Activated CD4-positive, CD25-positive, alpha-beta regulatory T cell treated with anti-CD3 and anti-CD28 coated beads, Interleukin-2, amount 50 U/mL, for 16 hours (primary cell): Measurements from ENCODE around the gene BAG2.
A peak's percentile ranks its signal among the peaks of the same experiment; 100 is the strongest.

Experiments
- DNase-seq: peaks from one replicate; pipeline ENCODE4 v3.0.0-alpha.2; 2020; ENCODE audit warnings: low read depth, low spot score

Gene BAG2

GRCh38 chr6:57172136-57173055 is at the start of gene BAG2:
TSS of gene BAG2 (plus strand) at chr6:57172326. CDS start at chr6:57172698, 372 bp downstream.
- DNase-seq: peak; percentile 72

- DNase-seq: no peak
These were observed 49.0 kb upstream of the BAG2 start for GRCh38 chr6:57123111-57123510.

- DNase-seq: no peak
These were observed 44.4 kb upstream of the BAG2 start for GRCh38 chr6:57127763-57128162.

- DNase-seq: no peak
These were observed 41.4 kb upstream of the BAG2 start for GRCh38 chr6:57130661-57131177.

- no peak for DNase-seq
These were observed 37.2 kb upstream of the BAG2 start for GRCh38 chr6:57134954-57135353.

- no peak for DNase-seq
These were observed 36.2 kb upstream of the BAG2 start for GRCh38 chr6:57135885-57136284.

- no peak for DNase-seq
These were observed 34.8 kb upstream of the BAG2 start for GRCh38 chr6:57137350-57137749.

- DNase-seq: no peak
These were observed 34.1 kb upstream of the BAG2 start for GRCh38 chr6:57138026-57138425.

- no peak for DNase-seq
These were observed 30.5 kb upstream of the BAG2 start for GRCh38 chr6:57141451-57142177.

- DNase-seq: no peak
These were observed 30.0 kb upstream of the BAG2 start for GRCh38 chr6:57142178-57142525.

GRCh38 chr6:57143690-57144089 is 28.4 kb upstream of the BAG2 start:
- DNase-seq: no peak

- no peak for DNase-seq
These were observed 24.7 kb upstream of the BAG2 start for GRCh38 chr6:57147401-57147800.

GRCh38 chr6:57147955-57148858 is 23.9 kb upstream of the BAG2 start:
- DNase-seq: no peak

- DNase-seq: no peak
These were observed 13.5 kb upstream of the BAG2 start for GRCh38 chr6:57158658-57159057.

GRCh38 chr6:57159127-57159526 is 13.0 kb upstream of the BAG2 start:
- no peak for DNase-seq

GRCh38 chr6:57162028-57162427 is 10.1 kb upstream of the BAG2 start:
- no peak for DNase-seq

- no peak for DNase-seq
These were observed 9.6 kb upstream of the BAG2 start for GRCh38 chr6:57162516-57162915.

GRCh38 chr6:57163956-57164355 is 8.2 kb upstream of the BAG2 start:
- no peak for DNase-seq

- no peak for DNase-seq
These were observed 7.0 kb upstream of the BAG2 start for GRCh38 chr6:57165080-57165479.

- DNase-seq: no peak
These were observed 1.1 kb downstream of the BAG2 start for GRCh38 chr6:57173056-57173885.
